GM21423 (cell line): ENCODE results near the gene HLA-DRA.
"Not testable (repeated sequence)": the region's sequence is repeated elsewhere in the genome, so short reads cannot be mapped to it uniquely, and the experiment has no call there.

Experiments used
- ATAC-seq: cut with Tn5 transposase; IDR thresholded peaks from one replicate; pipeline ENCODE4 v1.9.1; 2021; ENCODE audit warnings: mild to moderate bottlenecking, moderate library complexity; ENCODE audit not compliant: unreplicated experiment

HLA-DRA gene

DNA sequence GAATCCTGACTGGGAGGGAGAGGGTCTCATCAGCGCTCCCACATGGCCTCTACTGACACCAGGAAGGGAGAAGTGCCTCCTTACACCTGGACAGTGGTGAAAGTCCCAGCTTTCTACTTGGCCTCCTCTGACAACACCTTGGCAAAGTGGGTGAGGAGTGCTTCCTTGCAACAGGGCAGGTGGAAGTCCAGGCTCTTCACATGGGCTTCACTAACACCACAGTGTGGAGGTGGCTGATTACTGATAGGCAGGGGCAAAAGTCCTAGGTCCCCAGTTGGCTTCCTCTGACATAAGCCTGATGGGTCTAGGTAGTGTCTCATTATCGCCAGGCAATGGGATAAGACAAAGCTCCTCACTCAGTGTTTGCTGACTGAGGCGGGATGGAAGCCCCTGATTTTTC is 9.5 kb upstream of the HLA-DRA start:
- ATAC-seq = no peak

DNA sequence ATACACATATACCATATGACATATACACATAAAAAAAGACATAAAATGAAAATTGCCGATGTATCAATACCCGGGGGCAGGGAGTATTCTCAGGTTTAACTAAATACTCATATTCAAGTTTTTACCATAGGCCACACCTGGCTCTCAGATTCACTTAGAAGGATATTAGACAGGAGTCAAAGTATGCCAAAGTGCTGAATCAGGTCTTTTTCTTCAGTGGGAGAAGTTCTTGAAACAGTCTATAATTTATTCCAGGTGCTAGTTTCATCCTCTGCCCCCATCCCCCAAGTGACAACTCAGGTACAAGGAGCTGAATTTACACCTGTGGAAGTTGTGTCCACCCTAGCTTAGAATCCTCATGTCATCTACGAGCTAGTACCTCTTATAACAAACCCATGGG is 8.5 kb upstream of the HLA-DRA start:
- ATAC-seq = no peak

DNA sequence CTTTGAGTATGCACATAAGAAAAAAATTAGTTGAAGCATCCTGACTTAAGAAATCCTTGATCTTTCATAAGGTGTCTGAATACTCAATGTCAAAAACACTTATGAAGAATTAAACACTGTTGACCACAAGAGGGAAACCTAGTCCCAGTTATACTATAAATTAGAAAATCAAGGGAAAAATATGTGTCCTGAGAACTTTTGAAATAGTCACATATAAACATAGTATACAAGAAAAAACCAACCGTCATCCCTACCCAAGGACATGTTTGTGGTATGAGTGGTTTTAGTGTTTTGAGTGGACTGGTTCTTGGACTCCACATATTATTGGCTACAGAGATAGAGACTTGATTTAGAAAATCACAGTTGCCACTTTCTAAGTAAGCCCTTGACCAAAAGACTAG is 7.6 kb upstream of the HLA-DRA start:
- ATAC-seq = no peak

DNA sequence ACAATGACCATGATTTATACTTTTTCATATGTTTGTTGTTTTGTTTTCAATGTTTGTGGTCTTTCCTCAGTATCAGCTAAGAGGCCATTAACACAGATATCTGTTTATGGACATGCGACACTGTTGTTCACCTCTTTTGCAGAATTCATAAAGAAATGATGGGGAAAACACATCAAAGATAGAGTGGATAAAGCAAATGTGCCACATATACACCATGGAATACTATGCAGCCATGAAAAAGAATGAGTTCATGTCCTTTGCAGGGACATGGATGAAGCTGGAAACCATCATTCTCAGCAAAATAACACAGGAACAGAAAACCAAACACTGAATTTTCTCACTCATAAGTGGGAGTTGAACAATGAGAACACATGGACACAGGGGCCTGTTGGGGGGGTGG is 5.7 kb upstream of the HLA-DRA start:
- ATAC-seq = not testable (repeated sequence)

DNA sequence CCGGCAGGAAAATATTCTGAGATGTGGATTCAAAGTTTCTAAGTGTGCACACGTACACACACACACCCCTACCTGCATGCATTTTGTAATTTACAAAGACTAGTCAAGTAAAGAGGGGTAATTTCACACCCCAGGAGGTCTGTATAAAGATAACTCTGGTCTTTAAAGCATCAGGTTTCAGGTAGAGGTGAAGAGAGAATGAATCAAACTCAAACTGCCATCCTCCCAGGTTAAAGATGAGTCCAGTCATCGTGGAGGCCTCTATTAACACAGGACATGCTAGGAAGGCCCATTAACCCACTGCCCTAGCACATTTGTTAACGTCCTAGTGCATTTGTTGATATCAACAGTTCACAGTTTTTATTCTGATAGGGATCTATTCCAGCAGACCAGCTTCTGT is 3.5 kb upstream of the HLA-DRA start:
- ATAC-seq = no peak

DNA sequence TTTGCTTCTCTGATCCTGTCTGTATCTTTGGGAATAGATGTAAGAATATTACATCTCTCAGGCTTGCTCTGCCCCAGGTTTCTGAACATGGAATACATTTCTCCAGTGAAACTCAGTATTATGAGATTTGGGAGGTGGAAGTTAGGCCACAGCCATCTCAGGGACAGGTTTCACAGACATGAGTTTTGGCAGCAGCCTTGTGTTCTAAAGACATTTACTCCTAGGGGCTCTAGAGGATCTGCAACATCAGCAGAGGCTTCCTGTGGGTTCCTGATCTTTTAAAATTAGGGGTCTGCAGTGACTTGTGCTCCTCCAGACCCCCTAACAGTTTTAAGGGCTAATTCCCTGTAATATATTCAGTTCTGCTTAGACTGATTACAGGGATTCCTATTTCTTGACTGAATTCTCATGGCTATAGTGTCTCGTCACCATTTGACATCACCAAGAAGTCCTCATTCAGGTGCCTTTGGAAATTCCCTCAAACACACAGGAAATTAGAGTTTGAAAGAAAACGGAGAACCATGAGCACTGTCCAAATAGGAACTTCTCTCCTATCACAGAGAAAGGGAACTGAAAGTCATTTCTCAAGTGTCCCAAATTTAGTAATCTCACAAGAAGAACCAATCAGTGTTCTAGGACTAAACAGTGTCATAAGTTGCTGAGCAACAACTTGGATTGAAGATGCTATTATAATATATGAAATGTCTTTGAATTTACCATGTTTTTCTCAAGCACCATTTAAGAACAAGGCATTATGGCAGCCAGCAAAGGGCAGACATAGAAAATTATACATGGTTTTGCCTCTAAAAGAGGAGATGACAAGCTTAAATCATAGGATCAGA is 2.5 kb upstream of the HLA-DRA start:
- peak; percentile 67 for ATAC-seq

DNA sequence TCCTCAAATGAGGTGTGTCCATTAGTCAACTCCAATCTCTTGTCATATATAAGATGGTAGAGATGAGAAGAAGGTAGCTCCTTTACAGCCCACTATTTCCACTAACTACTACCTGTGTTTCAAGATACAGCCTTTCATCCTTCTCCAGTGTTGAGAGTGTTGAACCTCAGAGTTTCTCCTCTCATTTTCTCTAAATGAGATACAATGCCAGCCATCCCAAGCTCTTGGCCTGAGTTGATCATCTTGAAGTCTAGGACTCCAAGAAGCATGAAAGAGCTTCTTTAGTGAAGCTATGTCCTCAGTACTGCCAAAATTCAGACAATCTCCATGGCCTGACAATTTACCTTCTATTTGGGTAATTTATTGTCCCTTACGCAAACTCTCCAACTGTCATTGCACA is 548 bp upstream of the HLA-DRA start:
- ATAC-seq = no peak

DNA sequence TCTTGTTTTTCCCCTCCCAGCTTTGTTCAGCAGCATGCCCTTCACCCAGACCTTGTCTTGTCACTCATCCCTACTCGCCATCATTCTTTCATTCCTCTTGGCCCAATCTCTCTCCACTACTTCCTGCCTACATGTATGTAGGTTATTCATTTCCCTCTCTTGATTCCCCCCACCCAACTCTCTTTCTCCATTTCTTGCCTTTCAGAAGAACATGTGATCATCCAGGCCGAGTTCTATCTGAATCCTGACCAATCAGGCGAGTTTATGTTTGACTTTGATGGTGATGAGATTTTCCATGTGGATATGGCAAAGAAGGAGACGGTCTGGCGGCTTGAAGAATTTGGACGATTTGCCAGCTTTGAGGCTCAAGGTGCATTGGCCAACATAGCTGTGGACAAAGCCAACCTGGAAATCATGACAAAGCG is 2.6 kb downstream of the HLA-DRA start:
- no peak for ATAC-seq

DNA sequence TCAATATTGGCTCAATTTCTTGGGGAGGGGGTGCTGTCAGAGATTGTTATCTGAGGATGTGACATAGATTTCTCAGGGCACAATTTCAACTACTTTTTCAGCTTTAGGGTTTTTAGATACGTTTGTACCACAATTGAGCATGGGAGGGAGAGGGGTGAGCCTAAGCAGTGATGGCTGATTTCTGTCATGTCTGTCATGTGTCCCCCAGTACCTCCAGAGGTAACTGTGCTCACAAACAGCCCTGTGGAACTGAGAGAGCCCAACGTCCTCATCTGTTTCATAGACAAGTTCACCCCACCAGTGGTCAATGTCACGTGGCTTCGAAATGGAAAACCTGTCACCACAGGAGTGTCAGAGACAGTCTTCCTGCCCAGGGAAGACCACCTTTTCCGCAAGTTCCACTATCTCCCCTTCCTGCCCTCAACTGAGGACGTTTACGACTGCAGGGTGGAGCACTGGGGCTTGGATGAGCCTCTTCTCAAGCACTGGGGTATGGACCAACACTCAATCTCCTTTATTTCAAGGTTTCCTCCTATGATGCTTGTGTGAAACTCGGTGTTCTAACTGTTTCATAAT is 3.4 kb downstream of the HLA-DRA start:
- no peak for ATAC-seq

DNA sequence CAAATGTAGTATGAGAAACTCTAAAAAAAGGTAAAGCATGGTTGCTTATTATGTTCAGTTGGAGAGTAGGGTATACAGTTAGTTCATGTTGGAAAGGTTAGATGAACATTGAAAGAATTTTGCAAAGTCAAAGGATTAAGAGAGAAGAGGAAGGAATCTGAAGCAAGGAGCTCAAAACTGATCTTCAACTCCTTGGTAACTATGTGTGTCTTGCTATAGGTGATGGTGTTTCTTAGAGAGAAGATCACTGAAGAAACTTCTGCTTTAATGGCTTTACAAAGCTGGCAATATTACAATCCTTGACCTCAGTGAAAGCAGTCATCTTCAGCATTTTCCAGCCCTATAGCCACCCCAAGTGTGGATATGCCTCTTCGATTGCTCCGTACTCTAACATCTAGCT is 4.7 kb downstream of the HLA-DRA start:
- no peak for ATAC-seq

DNA sequence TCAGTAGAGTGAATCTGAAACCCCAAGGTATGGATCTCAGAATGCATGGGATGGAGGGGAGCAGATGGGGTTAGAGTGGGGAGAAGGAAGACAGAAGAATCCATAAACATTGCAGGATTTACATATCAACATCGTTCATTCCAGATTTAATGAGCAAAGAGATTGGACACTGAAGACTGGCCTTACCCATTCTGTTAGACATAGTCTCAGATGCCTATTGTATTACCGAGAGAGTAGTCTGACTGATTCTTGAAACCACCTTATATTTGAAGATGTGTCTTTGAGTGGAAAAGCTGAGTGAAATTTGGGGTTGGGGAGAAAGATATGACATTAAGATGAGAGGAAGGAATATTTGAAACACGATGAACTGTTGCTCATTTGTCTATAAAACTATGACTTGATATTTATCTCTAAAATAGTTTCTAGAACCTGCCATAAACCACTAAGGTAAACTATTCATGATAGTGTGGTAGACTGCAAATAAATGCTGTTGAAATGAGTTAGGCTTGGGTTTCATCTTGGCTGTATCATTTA is 5.7 kb downstream of the HLA-DRA start:
- no peak for ATAC-seq

DNA sequence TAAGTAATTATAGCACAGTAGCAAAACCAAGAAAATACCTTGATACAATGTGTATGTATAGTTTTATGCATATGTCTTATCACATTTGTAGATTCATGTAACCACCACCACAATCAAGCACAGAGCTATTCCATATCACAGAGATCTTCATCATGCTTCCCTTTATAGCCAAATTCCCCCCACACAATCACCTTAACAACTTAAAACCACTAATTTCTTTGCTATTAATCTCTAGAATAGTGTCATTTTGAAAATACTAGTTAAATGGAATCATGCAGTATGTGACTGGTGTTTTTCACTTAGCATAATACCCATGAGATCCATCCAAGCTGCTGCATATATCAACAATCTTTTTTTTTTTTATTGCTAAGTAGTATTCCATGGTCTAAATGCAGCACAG is 8.2 kb downstream of the HLA-DRA start:
- ATAC-seq = no peak

DNA sequence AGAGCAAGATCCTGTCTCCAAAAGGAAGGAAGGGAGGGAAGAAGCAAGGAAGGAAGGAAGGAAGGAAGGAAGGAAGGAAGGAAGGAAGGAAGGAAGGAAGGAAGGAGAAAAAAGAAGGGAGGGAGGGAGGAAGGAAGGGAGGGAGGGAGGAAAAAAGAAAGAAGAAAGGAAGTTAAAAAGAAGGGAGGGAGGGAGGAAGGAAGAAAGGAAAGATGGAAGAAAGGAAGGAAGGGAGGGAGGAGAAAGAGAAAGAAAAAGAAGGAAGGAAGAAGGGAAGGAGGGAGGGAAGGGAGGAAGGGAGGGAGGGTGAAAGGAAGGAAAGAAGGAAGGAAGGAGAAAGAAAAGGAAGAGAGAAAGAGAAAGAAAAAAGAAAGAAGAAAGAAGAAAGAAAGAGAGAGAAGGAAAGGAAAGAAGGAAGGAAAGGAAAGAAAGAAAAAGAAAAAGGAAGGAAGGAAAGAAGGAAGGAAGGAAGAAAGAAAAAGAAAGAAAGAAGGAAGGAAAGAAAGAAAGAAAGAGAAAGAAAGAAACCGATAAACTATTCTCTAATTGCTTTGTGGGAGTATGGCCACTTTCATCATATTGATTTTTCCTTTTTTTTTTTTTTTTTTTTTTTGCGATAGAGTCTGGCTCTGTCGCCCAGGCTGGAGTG is 9.5 kb downstream of the HLA-DRA start:
- no peak for ATAC-seq

DNA sequence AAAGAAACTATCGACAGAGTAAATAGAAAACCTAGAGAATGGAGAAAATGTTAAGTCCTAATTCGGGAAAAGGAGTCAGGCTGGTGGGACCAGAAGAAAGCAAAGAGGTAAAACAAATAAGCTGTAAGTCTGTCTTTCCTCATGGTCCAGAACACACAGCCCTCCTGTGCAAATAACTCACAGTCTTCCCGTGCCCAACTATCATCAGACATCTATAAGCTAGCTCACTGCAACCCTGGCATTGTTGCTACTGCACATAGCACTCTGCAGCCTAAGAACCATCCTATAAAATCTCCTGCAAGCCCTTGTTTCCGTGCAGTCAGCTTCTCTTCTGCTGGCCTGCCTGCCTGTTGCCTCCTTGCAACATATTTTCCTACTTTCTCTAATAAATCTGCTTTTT is 17.4 kb downstream of the HLA-DRA start:
- no peak for ATAC-seq

DNA sequence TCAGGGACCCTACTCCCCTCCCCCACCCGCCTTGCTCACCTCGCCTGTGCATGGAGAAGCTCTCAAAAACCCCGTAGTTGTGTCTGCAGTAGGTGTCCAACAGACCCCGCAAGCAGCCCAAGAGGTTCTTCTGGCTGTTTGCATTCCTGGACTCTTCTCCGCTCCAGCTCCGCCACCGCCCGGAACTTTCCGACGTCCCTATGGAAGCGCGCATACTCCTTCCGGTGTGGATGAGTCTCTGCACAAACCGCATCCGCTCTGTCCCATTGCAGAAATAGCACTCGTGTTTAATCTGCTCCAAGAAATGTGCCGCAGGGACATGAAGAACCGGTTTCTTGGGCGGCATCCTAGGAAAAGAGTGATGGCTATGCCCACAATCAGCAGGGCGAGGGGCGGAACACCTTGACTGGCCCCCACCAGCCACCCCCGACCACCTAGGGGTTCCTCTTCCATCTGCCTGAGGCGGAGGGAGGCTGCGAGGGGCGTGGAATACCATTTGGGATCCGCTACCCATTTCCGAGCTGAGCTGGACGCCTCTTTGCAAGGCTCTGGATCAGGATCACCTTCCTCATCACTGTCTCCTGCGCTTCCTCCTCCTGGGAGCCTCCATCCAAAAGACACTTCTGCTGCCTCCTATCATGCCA is 20.2 kb downstream of the HLA-DRA start:
- no peak for ATAC-seq

DNA sequence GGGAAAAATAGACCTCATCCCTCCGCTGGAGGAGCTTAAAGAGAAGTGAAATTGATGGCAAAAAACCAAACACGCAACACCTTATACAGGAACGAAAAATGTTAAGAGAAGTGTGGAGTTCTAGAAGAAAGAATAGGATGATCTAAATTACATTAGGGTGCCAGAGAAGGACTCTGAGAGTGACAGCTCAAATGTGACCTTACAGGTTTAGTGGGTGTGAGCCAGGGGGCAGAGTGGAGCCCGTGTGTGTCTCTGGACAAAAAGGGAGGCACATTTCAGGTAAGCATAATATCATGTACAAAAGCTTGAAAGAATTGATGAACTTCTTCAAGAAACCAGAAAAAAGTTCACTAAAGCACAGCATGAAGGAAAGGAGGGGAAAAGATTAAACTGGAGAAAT is 20.8 kb downstream of the HLA-DRA start:
- ATAC-seq = no peak

DNA sequence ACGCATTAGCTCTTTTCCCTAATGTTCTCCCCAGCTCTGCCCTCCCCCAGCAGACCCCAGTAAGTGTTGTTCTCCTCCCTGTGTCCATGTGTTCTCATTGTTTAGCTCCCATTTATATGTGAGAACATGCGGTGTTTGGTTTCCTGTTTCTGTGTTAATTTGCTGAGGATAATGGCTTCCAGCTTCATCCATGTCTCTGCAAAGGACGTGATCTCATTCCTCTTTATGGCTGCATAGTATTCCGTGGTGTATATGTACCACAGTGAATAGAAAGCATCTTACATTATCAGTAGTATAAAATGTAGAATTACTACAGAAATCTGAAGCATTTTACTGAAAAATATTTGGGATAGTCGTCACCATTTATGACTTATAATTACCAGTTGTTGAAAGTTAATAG is 21.8 kb downstream of the HLA-DRA start:
- no peak for ATAC-seq

DNA sequence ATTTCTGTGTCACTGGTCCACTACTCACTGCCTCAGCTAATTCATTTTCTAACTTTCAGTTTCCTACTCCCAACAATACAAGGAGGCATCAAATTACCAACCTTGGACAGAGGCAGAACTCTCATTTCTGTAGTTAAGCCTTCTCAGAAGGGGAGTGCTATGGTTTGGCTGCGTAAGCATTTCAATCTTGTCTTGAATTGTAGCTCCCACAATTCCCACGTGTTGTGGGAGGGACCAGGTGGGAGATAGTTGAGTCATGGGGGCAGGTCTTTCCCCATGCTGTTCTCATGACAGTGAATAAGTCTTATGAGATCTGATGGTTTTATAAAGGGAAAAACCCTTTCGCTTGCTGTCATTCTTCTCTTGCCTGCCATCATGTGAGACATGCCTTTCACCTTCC is 22.9 kb downstream of the HLA-DRA start:
- peak; percentile 72 for ATAC-seq

DNA sequence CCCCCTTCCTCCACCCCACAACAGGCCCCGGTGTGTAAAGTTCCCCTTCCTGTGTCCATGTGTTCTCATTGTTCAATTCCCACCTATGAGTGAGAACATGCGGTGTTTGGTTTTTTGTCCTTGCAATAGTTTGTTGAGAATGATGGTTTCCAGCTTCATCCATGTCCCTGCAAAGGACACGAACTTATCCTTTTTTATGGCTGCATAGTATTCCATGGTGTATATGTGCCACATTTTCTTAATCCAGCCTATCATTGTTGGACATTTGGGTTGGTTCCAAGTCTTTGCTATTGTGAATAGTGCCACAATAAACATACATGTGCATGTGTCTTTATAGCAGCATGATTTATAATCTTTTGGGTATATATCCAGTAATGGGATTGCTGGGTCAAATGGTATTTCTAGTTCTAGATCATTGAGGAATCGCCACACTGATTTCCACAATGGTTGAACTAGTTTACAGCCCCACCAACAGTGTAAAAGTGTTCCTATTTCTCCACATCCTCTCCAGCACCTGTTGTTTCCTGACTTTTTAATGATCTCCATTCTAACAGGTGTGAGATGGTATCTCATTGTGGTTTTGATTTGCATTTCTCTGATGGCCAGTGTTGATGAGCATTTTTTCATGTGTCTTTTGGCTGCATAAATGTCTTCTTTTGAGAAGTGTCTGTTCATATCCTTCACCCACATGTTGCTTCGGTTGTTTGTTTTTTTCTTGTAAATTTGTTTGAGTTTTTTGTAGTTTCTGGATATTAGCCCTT is 28.2 kb downstream of the HLA-DRA start:
- not testable (repeated sequence) for ATAC-seq

DNA sequence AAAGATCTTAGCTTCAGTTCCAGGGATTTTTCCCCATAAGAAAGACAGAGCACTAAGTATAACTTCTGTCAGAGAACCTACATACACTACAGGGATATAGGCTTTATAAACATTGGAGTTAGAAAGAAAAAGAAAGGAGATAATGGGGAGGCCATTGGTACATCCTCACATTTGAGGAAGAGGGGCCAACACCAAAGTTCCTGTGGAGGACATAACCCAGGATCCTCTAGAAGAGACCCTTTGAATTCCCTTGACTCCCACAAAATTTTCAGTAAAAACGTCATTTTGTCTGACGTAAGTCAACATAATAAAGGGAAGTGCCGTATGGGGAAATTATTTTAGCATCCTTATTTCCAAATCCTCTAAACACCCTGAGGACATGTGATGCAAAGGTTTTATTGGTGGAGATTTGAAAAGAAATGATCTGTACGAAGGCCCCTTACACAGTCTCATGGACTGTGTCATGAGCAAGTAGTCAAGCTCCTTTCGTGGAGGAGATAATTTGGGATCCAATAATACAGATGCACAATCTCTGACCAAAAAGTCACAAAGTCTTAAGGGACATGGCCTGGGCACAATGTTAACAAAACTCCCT is 33.2 kb downstream of the HLA-DRA start:
- no peak for ATAC-seq
